ENCODE data around the gene RNF208.
"Not testable (repeated sequence)": the region's sequence is repeated elsewhere in the genome, so short reads cannot be mapped to it uniquely, and the experiment has no call there.

Gene RNF208

GRCh38 chr9:137240318-137240840, 18.3 kb upstream of the RNF208 start:
- Histone ChIP-seq H3K4me3 (ENCODE audit: low read length) (peak overlapping the region; percentile 65), H2AFZ (ENCODE audit: low read depth, low read length) (peak overlapping the region; percentile 53), H3K27me3 (ENCODE audit: insufficient read depth, low read length) (no peaks in the 10 kb centered on the region), H3K9me3 (ENCODE audit: low read length) (no peaks in the 10 kb centered on the region), H3K4me1 (ENCODE audit: insufficient read depth, low read length) (peaks cover 25% of the 10 kb centered on the region), H3K36me3 (ENCODE audit: insufficient read depth, low read length) (peaks cover 23% of the 10 kb centered on the region)

DNA sequence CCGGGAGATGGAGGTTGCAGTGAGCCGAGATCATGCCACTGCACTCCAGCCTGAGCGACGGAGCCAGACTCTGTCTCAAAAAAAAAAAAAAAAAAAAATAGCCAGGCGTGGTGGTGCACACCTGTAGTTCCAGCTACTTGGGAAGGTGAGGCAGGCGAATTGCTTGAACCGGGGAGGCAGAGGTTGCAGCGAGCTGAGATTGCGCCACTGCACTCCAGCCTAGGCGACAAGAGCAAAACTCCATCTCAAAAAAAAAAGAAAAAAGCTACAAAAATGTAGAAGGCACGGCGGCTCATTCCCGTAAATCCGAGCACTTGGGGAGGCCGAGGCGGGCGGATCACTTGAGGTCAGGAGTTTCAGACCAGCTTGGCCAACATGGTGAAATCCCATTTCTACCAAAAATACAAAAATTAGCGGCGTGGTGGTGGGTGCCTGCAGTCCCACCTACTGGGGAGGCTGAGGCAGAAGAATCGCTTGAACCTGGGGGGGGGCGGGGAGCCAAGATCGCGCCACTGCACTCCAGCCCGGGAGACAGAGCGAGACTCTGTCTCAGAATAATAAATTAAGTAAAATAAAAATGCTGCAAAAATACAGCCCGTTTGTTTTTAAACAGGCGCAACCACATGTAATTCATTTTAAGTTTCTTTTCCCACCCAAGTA, 17.6 kb upstream of the RNF208 start:
- Histone ChIP-seq H3K4me3 (ENCODE audit: low read length) (peak overlapping the region; percentile 65), H3K36me3 (ENCODE audit: insufficient read depth, low read length) (peaks cover 23% of the 10 kb centered on the region), H3K4me1 (ENCODE audit: insufficient read depth, low read length) (peaks cover 25% of the 10 kb centered on the region)

DNA sequence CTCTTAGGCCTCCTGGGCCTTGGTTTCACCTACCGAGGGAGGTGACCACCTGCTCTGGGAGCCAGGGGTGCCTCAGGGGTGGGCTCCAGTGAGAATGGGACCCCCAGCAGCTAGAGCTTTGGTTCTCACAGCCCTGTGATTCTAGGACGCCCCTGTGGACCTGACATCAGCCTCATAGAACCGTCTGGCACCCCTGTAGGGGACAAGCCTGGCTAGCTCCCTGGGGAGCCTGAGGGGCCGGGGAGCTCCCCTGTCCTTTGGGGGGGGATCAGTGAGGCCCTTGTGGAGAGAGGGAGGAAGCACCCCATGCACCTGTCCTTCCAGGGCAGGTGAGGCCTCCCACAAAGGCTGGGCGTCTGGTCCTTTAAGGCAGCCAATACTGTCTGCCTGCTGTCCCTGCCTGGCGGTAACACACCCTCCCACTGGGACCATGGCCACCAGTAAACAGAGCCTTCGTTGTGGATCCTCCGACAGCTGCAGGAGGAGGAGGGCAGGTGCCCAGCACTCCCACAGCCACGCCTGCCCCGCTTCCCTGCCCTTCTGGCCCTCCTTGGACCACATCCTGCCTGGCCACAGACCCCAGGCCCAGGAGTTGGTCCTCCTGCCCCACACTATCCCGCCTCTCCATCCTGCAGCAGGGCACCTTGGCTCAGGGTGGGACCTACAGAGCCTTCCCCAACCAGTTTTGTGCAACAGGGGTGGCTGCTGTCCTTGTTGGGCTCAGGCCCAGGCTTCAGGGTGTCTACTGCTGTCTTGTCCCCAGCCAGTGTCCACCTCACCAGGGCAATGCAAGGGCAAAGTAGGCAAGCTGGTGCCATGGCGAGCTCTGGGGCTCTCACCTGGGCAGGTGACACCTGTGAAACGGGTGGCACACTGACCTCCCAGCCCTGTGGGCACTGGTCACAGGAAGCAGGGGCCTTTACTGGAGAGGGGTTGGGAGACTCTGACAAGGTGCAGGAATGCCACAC, 16.0 kb upstream of the RNF208 start:
- Histone ChIP-seq H2AFZ (ENCODE audit: low read depth, low read length) (no peak overlapping the region), H3K36me3 (ENCODE audit: insufficient read depth, low read length) (peaks cover 13% of the 10 kb centered on the region), H3K9me3 (ENCODE audit: low read length) (no peaks in the 10 kb centered on the region), H3K27me3 (ENCODE audit: insufficient read depth, low read length) (no peaks in the 10 kb centered on the region), H3K4me1 (ENCODE audit: insufficient read depth, low read length) (peaks cover 26% of the 10 kb centered on the region), H3K4me3 (ENCODE audit: low read length) (no peak overlapping the region)

More for the DNA sequence above, 17.6 kb upstream of the RNF208 start:
- not testable (repeated sequence) for H3K27me3 ChIP-seq (ENCODE audit: insufficient read depth, low read length); H3K9me3 ChIP-seq (ENCODE audit: low read length)
- H2AFZ ChIP-seq (ENCODE audit: low read depth, low read length): peak overlapping the region; percentile 53

DNA sequence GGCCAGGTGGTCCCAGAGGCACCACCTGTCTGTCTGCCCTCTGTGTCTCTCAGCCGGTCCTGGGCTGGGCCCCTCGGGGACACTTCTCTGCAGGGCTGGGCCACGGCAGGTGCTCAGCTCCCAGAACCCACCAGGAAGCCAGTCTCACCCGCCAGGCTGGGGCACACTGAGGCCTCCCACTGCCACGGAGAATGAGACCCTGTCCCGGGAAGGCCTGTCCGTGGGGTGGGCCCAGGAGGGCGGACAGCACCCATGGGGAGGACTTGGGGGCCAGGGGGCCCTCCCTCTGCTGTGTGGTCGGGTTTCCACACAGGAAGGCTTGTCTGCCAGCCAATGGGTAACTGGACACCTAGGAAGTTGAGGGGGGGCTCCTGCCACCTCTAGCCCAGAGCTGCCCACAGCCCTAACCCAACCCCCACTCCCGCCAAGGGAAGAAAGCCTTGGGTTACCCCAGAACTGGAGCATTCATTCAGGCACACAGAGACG, 14.9 kb upstream of the RNF208 start:
- no peak overlapping the region for H3K4me3 ChIP-seq (ENCODE audit: low read length)
- no peak overlapping the region for H2AFZ ChIP-seq (ENCODE audit: low read depth, low read length)
- no peaks in the 10 kb centered on the region for H3K27me3 ChIP-seq (ENCODE audit: insufficient read depth, low read length)
- H3K4me1 ChIP-seq (ENCODE audit: insufficient read depth, low read length): peaks cover 15% of the 10 kb centered on the region
- H3K36me3 ChIP-seq (ENCODE audit: insufficient read depth, low read length): peaks cover 3% of the 10 kb centered on the region
- H3K9me3 ChIP-seq (ENCODE audit: low read length): no peaks in the 10 kb centered on the region

GRCh38 chr9:137236238-137236935, 14.3 kb upstream of the RNF208 start:
- no peak overlapping the region for H3K4me3 ChIP-seq (ENCODE audit: low read length)
- H2AFZ ChIP-seq (ENCODE audit: low read depth, low read length): no peak overlapping the region
- no peaks in the 10 kb centered on the region for H3K27me3 ChIP-seq (ENCODE audit: insufficient read depth, low read length)
- H3K9me3 ChIP-seq (ENCODE audit: low read length): no peaks in the 10 kb centered on the region
- no peaks in the 10 kb centered on the region for H3K36me3 ChIP-seq (ENCODE audit: insufficient read depth, low read length)
- peaks cover 14% of the 10 kb centered on the region for H3K4me1 ChIP-seq (ENCODE audit: insufficient read depth, low read length)

GRCh38 chr9:137235424-137236237, 13.6 kb upstream of the RNF208 start:
- Histone ChIP-seq H3K9me3 (ENCODE audit: low read length) (no peaks in the 10 kb centered on the region), H3K4me3 (ENCODE audit: low read length) (no peak overlapping the region), H3K4me1 (ENCODE audit: insufficient read depth, low read length) (peaks cover 14% of the 10 kb centered on the region), H3K27me3 (ENCODE audit: insufficient read depth, low read length) (peaks cover 3% of the 10 kb centered on the region), H3K36me3 (ENCODE audit: insufficient read depth, low read length) (no peaks in the 10 kb centered on the region), H2AFZ (ENCODE audit: low read depth, low read length) (no peak overlapping the region)

DNA sequence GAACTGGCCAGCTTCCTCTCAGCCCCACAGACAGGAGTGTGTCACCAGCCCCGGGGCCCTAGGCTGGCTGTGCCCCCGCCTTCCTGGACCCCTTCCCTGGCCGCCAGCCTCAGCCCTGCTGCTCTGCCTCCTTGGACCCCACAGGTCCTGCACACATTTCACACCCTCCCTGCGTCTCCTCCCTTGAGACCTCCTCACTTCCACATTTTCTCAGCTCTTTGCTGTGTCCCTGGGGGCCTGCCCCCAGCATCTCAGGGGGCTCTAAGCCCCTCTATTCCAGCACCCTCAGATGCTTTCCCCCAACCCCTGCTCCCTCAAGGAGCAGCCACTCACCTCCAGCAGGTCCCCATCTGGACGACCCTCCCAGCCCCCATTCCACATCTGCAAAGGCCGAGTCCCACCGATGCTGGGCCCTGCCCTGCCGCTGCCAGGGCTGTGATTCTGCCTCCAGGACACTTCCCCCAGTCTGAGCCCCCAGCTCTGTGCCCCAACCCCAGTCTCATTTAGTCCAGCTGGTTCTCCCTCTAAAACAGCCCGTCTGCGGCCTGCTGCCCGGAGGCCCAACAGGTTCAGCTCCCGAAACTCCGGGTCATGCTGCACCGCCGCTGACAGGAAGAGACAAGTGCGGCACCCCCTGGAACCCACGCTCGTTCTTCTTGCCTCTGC, 12.9 kb upstream of the RNF208 start:
- Histone ChIP-seq H3K36me3 (ENCODE audit: insufficient read depth, low read length) (no peaks in the 10 kb centered on the region), H3K9me3 (ENCODE audit: low read length) (no peaks in the 10 kb centered on the region), H3K4me3 (ENCODE audit: low read length) (no peak overlapping the region), H2AFZ (ENCODE audit: low read depth, low read length) (no peak overlapping the region), H3K4me1 (ENCODE audit: insufficient read depth, low read length) (peaks cover 14% of the 10 kb centered on the region), H3K27me3 (ENCODE audit: insufficient read depth, low read length) (peaks cover 3% of the 10 kb centered on the region)

DNA sequence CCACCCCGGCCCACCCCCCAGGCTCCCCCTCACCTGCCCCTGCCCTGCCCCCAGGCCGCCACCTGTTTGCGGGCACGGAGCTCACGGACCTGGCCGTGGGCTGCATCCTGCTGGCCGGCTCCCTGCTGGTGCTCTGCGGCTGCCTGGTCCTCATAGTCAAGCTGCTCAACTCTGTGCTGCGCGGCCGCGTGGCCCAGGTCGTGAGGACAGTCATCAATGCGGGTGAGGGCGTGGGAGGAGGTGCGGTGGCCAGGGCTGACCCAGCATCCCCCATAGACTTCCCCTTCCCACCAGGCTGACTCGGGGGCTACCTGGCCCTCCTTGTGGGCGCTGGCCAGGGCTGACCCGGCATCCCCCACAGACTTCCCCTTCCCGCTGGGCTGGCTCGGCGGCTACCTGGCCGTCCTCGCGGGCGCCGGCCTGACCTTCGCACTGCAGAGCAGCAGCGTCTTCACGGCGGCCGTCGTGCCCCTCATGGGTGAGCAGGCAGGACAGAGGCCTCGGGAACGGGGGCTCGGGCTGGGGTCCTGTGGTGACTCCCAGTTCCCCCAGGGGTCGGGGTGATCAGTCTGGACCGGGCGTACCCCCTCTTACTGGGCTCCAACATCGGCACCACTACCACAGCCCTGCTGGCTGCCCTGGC, 12.1 kb upstream of the RNF208 start:
- Histone ChIP-seq H3K4me1 (ENCODE audit: insufficient read depth, low read length) (peaks cover 14% of the 10 kb centered on the region), H3K36me3 (ENCODE audit: insufficient read depth, low read length) (no peaks in the 10 kb centered on the region), H3K4me3 (ENCODE audit: low read length) (no peak overlapping the region), H2AFZ (ENCODE audit: low read depth, low read length) (no peak overlapping the region), H3K9me3 (ENCODE audit: low read length) (no peaks in the 10 kb centered on the region), H3K27me3 (ENCODE audit: insufficient read depth, low read length) (peaks cover 3% of the 10 kb centered on the region)

- peaks cover 10% of the 10 kb centered on the region for H3K4me1 ChIP-seq (ENCODE audit: insufficient read depth, low read length)
- no peak overlapping the region for H2AFZ ChIP-seq (ENCODE audit: low read depth, low read length)
- H3K4me3 ChIP-seq (ENCODE audit: low read length): no peak overlapping the region
- no peaks in the 10 kb centered on the region for H3K36me3 ChIP-seq (ENCODE audit: insufficient read depth, low read length)
- peaks cover 3% of the 10 kb centered on the region for H3K27me3 ChIP-seq (ENCODE audit: insufficient read depth, low read length)
- H3K9me3 ChIP-seq (ENCODE audit: low read length): no peaks in the 10 kb centered on the region
These were observed 11.3 kb upstream of the RNF208 start for GRCh38 chr9:137233143-137233980.

- H3K36me3 ChIP-seq (ENCODE audit: insufficient read depth, low read length): no peaks in the 10 kb centered on the region
- H2AFZ ChIP-seq (ENCODE audit: low read depth, low read length): no peak overlapping the region
- peaks cover 10% of the 10 kb centered on the region for H3K4me1 ChIP-seq (ENCODE audit: insufficient read depth, low read length)
- H3K4me3 ChIP-seq (ENCODE audit: low read length): no peak overlapping the region
- H3K9me3 ChIP-seq (ENCODE audit: low read length): no peaks in the 10 kb centered on the region
- H3K27me3 ChIP-seq (ENCODE audit: insufficient read depth, low read length): peaks cover 3% of the 10 kb centered on the region
These were observed 10.5 kb upstream of the RNF208 start for GRCh38 chr9:137232510-137232909.

DNA sequence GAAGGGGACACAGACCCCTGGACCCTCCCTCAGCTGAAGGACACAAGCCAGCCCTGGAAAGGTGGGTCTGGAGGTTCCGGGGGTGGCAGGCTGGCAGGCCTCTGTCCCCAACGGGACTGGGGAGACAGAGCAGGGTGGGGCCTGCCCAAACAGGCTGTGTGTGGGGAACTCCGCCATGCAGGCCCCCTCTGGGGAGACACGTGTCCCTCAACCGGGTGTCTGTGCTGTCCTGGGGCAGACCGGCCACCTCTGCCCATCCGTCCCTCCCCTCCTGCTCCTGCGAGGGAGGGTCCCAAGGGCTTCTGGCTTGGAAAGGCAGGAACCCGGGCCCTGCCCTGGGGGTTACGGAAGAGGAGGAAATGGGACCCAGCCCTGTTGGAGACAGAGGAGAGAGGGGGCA, 10.1 kb upstream of the RNF208 start:
- H3K27me3 ChIP-seq (ENCODE audit: insufficient read depth, low read length): peaks cover 3% of the 10 kb centered on the region
- no peak overlapping the region for H3K4me3 ChIP-seq (ENCODE audit: low read length)
- no peaks in the 10 kb centered on the region for H3K9me3 ChIP-seq (ENCODE audit: low read length)
- H3K36me3 ChIP-seq (ENCODE audit: insufficient read depth, low read length): no peaks in the 10 kb centered on the region
- no peak overlapping the region for H2AFZ ChIP-seq (ENCODE audit: low read depth, low read length)
- H3K4me1 ChIP-seq (ENCODE audit: insufficient read depth, low read length): peaks cover 8% of the 10 kb centered on the region
